HepG2 (cell line): ENCODE measurements around the gene POU2F1. TPM values are rescaled to one million over a fixed set of nuclear protein-coding genes. Genes with fewer than 3 reads are reported as not detected.

Experiments
- BRD4 ChIP-seq: sonication (generic); formaldehyde crosslinking; IDR thresholded peaks from 2 replicates; pipeline ENCODE4 v1.4.0; 2020; ENCODE audit warnings: missing genetic modification reagents
- NR2F1 ChIP-seq, 2 experiments: fragments of 450-650 bp in 1 of 2; formaldehyde crosslinking in 1 of 2; IDR thresholded peaks; 2 replicates each; pipeline versions ENCODE4 v1.5.0 to v1.6.1; 2016 to 2020; ENCODE audit warnings: mild to moderate bottlenecking in 1 of 2, missing compliant biosample characterization in 1 of 2, missing genetic modification reagents in 1 of 2, moderate library complexity in 1 of 2
- RAD51 ChIP-seq: fragments of 450-650 bp; IDR thresholded peaks from 2 replicates; pipeline ENCODE4 v1.6.1; 2016; ENCODE audit warnings: borderline replicate concordance
- polyA plus RNA-seq, 8 experiments: library from polyadenylated mRNA; depleted of rRNA in 3 of 8; stranded (reverse) in 7 of 8; unstranded in 1 of 8; fragments of >200 nt; fragmentation: Illumina TruSeq in 4 of 8; extraction: Trizol in 4 of 8; gene quantifications; 2 replicates each; pipeline versions ENCODE4 v1.2.1 to v1.2.3, GENCODE V29; 2011 to 2016; ENCODE audit warnings: low read depth in 4 of 8, missing spikeins in 1 of 8, mixed read lengths in 1 of 8; ENCODE audit not compliant: insufficient read depth in 1 of 8
- total RNA-seq, 5 experiments: library from RNA; depleted of rRNA; stranded (reverse); fragments of >200 nt; fragmentation: Illumina TruSeq; extraction: Trizol; gene quantifications; 2 replicates each; pipeline ENCODE4 v1.2.3, GENCODE V29; 2016; ENCODE audit warnings: low read depth in 1 of 5
- TF ChIP-seq, protein P1 (sequence below): IDR thresholded peaks from 2 replicates; pipeline ENCODE4 v1.6.1; 2012; ENCODE audit warnings: low read length, improper control_type of control experiment
- TF ChIP-seq, protein P2 (sequence below): sonication (generic); formaldehyde crosslinking; IDR thresholded peaks from 2 replicates; pipeline ENCODE4 v1.5.1; 2020; ENCODE audit warnings: mild to moderate bottlenecking, missing genetic modification reagents, borderline replicate concordance
- TF ChIP-seq, protein P3 (sequence below): sonication (generic); formaldehyde crosslinking; IDR thresholded peaks from 2 replicates; pipeline ENCODE4 v1.5.0; 2020; ENCODE audit warnings: missing genetic modification reagents
- TF ChIP-seq, protein P4 (sequence below): sonication (generic); formaldehyde crosslinking; IDR thresholded peaks from 2 replicates; pipeline ENCODE4 v1.4.0; 2020; ENCODE audit warnings: mild to moderate bottlenecking, missing genetic modification reagents
- TF ChIP-seq, protein P5 (sequence below): sonication (generic); formaldehyde crosslinking; conservative IDR thresholded peaks from 2 replicates; pipeline ENCODE4 v1.5.0; 2020; ENCODE audit warnings: missing genetic modification reagents

Gene POU2F1
- total and polyA plus RNA-seq, 2 of the 13 experiments (the other 11 are each of a cell fraction or from before 2014, with no cell fraction given) = 10.2 to 13.0 TPM

DNA sequence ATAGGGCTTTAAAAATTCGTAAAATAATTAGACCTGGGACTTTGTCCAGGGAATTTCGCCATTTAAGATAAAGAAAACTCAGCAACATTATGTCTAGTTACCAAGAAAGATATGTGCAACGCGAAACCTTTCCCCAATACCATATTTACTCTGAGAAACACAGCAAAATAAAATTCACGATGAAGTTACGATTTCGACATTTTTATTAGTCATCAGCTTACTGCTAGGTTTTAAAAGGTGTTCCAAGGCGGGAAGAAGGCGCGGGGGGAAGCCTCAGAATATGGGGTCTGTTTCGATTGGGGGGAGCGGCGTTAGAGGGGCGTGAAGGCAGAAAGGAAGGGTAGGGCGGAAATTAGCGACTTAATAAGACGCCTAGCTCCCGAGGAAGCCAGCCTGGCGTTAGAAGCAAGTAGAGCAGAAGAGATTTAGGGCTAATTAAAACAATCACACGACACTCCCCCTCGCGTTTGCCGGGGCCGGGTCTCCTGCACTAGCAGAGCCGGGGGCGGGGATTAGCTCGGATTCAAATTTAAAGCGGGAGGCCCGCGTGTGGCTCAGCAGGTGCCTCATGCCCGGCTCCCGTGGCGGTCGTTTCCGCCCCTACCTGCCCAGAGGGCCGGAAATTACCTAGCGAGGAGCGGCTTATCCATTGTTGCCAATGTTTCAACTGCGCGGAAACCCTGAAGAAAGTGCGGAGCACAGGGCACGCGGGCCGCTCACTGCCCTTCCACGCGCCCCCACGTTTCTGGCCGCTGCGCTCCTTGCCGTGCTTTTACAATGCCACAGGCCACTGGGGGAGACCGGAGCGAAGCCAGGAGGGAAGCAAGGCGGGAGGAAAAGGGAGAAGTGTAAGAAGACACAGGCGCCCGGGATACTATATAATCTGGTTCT, 795 bp upstream of the POU2F1 start (continued):
- TF ChIP-seq NR2F1 (CRISPR knock-in tag; IDR thresholded peaks at IDR 0.05) (no peak), RAD51 (no peak), BRD4 (no peak)
- TF ChIP-seq, protein P1, sequence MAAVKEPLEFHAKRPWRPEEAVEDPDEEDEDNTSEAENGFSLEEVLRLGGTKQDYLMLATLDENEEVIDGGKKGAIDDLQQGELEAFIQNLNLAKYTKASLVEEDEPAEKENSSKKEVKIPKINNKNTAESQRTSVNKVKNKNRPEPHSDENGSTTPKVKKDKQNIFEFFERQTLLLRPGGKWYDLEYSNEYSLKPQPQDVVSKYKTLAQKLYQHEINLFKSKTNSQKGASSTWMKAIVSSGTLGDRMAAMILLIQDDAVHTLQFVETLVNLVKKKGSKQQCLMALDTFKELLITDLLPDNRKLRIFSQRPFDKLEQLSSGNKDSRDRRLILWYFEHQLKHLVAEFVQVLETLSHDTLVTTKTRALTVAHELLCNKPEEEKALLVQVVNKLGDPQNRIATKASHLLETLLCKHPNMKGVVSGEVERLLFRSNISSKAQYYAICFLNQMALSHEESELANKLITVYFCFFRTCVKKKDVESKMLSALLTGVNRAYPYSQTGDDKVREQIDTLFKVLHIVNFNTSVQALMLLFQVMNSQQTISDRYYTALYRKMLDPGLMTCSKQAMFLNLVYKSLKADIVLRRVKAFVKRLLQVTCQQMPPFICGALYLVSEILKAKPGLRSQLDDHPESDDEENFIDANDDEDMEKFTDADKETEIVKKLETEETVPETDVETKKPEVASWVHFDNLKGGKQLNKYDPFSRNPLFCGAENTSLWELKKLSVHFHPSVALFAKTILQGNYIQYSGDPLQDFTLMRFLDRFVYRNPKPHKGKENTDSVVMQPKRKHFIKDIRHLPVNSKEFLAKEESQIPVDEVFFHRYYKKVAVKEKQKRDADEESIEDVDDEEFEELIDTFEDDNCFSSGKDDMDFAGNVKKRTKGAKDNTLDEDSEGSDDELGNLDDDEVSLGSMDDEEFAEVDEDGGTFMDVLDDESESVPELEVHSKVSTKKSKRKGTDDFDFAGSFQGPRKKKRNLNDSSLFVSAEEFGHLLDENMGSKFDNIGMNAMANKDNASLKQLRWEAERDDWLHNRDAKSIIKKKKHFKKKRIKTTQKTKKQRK = no peak
- TF ChIP-seq, protein P2, sequence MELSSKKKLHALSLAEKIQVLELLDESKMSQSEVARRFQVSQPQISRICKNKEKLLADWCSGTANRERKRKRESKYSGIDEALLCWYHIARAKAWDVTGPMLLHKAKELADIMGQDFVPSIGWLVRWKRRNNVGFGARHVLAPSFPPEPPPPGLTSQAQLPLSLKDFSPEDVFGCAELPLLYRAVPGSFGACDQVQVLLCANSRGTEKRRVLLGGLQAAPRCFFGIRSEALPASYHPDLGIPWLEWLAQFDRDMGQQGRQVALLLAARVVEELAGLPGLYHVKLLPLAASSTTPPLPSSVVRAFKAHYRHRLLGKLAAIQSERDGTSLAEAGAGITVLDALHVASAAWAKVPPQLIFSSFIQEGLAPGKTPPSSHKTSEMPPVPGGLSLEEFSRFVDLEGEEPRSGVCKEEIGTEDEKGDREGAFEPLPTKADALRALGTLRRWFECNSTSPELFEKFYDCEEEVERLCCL (CRISPR knock-in tag) = no peak
- TF ChIP-seq, protein P3, sequence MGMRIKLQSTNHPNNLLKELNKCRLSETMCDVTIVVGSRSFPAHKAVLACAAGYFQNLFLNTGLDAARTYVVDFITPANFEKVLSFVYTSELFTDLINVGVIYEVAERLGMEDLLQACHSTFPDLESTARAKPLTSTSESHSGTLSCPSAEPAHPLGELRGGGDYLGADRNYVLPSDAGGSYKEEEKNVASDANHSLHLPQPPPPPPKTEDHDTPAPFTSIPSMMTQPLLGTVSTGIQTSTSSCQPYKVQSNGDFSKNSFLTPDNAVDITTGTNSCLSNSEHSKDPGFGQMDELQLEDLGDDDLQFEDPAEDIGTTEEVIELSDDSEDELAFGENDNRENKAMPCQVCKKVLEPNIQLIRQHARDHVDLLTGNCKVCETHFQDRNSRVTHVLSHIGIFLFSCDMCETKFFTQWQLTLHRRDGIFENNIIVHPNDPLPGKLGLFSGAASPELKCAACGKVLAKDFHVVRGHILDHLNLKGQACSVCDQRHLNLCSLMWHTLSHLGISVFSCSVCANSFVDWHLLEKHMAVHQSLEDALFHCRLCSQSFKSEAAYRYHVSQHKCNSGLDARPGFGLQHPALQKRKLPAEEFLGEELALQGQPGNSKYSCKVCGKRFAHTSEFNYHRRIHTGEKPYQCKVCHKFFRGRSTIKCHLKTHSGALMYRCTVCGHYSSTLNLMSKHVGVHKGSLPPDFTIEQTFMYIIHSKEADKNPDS = no peak
- TF ChIP-seq, protein P4, sequence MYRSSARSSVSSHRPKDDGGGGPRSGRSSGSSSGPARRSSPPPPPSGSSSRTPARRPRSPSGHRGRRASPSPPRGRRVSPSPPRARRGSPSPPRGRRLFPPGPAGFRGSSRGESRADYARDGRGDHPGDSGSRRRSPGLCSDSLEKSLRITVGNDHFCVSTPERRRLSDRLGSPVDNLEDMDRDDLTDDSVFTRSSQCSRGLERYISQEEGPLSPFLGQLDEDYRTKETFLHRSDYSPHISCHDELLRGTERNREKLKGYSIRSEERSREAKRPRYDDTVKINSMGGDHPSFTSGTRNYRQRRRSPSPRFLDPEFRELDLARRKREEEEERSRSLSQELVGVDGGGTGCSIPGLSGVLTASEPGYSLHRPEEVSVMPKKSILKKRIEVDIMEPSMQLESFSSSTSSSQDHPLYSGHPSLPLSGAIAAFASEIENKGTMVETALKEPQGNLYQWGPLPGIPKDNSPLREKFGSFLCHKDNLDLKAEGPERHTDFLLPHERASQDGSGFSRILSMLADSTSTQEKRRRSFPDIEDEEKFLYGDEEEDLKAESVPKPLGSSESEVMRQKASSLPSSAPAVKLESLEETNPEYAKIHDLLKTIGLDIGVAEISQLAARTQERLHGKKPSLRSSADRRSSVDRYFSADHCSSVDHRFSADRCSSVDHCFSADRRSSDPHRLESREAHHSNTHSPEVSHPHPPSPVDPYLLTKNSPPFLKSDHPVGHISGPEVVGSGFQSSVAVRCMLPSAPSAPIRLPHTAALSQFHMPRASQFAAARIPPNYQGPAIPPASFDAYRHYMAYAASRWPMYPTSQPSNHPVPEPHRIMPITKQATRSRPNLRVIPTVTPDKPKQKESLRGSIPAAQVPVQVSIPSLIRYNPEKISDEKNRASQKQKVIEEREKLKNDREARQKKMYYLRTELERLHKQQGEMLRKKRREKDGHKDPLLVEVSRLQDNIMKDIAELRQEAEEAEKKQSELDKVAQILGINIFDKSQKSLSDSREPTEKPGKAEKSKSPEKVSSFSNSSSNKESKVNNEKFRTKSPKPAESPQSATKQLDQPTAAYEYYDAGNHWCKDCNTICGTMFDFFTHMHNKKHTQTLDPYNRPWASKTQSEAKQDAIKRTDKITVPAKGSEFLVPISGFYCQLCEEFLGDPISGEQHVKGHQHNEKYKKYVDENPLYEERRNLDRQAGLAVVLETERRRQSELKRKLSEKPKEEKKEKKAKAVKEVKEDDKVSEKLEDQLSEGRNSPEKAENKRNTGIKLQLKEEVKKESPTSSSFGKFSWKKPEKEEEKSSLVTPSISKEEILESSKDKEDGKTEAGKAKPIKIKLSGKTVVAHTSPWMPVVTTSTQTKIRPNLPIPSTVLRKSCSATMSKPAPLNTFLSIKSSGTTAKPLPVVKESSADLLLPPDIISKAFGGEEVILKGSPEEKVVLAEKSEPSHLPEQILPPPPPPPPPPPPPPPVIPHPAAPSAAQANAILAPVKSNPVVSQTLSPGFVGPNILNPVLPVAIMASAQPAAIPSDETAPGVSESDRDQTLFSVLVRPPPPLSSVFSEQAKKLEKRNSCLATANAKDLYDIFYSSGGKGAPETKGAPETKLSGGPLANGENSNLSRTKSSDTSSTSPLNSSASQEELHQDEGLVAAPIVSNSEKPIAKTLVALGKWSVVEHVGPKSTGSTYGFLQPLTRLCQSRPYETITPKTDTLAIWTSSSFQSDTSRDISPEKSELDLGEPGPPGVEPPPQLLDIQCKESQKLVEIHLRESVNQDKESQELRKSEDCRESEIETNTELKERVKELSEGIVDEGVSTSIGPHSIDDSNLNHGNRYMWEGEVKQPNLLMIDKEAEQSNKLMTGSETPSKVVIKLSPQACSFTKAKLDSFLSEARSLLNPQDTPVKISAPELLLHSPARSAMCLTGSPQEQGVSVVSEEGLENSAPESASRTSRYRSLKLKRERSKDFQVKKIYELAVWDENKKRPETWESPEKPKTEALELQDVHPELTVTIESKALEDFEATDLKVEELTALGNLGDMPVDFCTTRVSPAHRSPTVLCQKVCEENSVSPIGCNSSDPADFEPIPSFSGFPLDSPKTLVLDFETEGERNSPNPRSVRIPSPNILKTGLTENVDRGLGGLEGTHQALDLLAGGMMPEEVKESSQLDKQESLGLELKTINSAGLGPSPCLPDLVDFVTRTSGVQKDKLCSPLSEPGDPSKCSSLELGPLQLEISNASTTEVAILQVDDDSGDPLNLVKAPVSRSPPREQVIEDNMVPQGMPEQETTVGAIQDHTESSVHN (CRISPR knock-in tag) = no peak
- TF ChIP-seq, protein P5, sequence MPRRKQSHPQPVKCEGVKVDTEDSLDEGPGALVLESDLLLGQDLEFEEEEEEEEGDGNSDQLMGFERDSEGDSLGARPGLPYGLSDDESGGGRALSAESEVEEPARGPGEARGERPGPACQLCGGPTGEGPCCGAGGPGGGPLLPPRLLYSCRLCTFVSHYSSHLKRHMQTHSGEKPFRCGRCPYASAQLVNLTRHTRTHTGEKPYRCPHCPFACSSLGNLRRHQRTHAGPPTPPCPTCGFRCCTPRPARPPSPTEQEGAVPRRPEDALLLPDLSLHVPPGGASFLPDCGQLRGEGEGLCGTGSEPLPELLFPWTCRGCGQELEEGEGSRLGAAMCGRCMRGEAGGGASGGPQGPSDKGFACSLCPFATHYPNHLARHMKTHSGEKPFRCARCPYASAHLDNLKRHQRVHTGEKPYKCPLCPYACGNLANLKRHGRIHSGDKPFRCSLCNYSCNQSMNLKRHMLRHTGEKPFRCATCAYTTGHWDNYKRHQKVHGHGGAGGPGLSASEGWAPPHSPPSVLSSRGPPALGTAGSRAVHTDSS (CRISPR knock-in tag) = no peak
